Fibroblast of lung (primary cell): ENCODE measurements around the gene FNDC3A.

Source experiments
- CTCF ChIP-seq, 2 donors: IDR thresholded peaks in 1 of 2; conservative IDR thresholded peaks in 1 of 2; 1 replicate in 1 of 2; 2 replicates in 1 of 2; pipeline ENCODE4 v1.5.1; 2011 to 2012; ENCODE audit warnings: low read length in 2 of 2, control low read depth in 1 of 2, inconsistent platforms in 1 of 2, low read depth in 1 of 2, mild to moderate bottlenecking in 1 of 2
- EZH2 ChIP-seq: IDR thresholded peaks from 2 replicates; pipeline ENCODE4 v1.5.1; 2012; ENCODE audit warnings: low read length, control low read depth, mild to moderate bottlenecking; ENCODE audit errors: missing control alignments

- TF ChIP-seq CTCF (conservative IDR thresholded peaks at IDR 0.05 in 1 of 2, IDR thresholded peaks at IDR 0.05 in 1 of 2; ENCODE audit: low read depth in 1 of 2, low read length in 2 of 2), result no peak
- no peak for TF ChIP-seq EZH2
Observed at GRCh38 chr13:49124693-49125304, 149.1 kb downstream of the FNDC3A start.
